Activated naive CD4-positive, alpha-beta T cell treated with anti-CD3 and anti-CD28 coated beads for 36 hours (primary cell): ENCODE data around the gene LRRC17. TPM values are rescaled to one million over a fixed set of nuclear protein-coding genes. Genes with fewer than 3 reads are reported as not detected.
"Not testable (repeated sequence)": the region's sequence is repeated elsewhere in the genome, so short reads cannot be mapped to it uniquely, and the experiment has no call there.

Source experiments
- CTCF ChIA-PET: fragments of 350-600 bp; sonication (Branson Sonifier 250); formaldehyde crosslinking; loops from one replicate; lab custom pipeline; 2021; ENCODE audit warnings: antibody characterized with exemption; lab: Charles Lee
- DNase-seq: peaks from one replicate; pipeline ENCODE4 v3.0.0-alpha.2; 2020
- H3K27ac Mint-ChIP-seq: one replicate; pipeline ENCODE4 v1.8.0; 2021; ENCODE audit warnings: mild to moderate bottlenecking, mixed read lengths
- H3K27me3 Mint-ChIP-seq: one replicate; pipeline ENCODE4 v1.8.0; 2021; ENCODE audit warnings: low read depth, mixed read lengths
- H3K36me3 Mint-ChIP-seq: one replicate; pipeline ENCODE4 v1.8.0; 2021; ENCODE audit warnings: low read depth, mixed read lengths
- H3K4me1 Mint-ChIP-seq: one replicate; pipeline ENCODE4 v1.8.0; 2021; ENCODE audit warnings: low read depth, mixed read lengths
- H3K4me3 Mint-ChIP-seq: one replicate; pipeline ENCODE4 v1.8.0; 2021; ENCODE audit warnings: mild to moderate bottlenecking, moderate library complexity, mixed read lengths
- H3K9me3 Mint-ChIP-seq: one replicate; pipeline ENCODE4 v1.8.0; 2021; ENCODE audit warnings: mixed read lengths
- intact Hi-C: fragments of 100-400 bp; cut with micrococcal nuclease; formaldehyde crosslinking; loops from one replicate; pipeline ENCODE4 v1.15.1; 2023
- total RNA-seq, 2 experiments: library from RNA; stranded (reverse); gene quantifications; one replicate each; pipeline ENCODE4 v1.2.3, GENCODE V29; 2021

The LRRC17 gene
- total RNA-seq, 2 experiments from 2014 or later: not detected

DNA sequence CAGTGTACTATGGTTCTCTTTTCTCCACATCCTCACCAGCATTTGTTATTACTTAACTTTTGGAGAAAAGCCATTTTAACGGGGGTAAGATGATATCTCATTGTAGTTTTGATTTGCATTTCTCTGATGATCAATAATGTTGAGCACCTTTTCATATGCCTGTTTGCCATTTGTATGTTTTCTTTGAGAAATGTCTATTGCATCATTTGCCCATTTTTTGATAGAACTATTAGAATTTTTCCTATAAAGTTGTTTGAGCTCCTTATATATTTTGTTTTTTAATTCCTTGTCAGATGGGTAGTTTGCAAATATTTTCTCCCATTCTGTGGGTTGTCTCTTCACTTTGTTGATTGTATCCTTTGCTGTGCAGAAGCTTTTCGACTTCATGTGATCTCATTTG is 10.7 kb upstream of the LRRC17 start:
- H3K36me3 Mint-ChIP-seq, H3K4me1 Mint-ChIP-seq, H3K27me3 Mint-ChIP-seq, intact Hi-C loops, H3K4me3 Mint-ChIP-seq, H3K27ac Mint-ChIP-seq, H3K9me3 Mint-ChIP-seq, CTCF ChIA-PET, DNase-seq: not testable (repeated sequence)

GRCh38 chr7:102903576-102903975 is 9.2 kb upstream of the LRRC17 start:
- intact Hi-C loops, H3K4me1 Mint-ChIP-seq, DNase-seq, H3K4me3 Mint-ChIP-seq, H3K27me3 Mint-ChIP-seq, H3K27ac Mint-ChIP-seq, H3K36me3 Mint-ChIP-seq: not testable (repeated sequence)
- peaks cover 13% of the 10 kb centered on the region for H3K9me3 Mint-ChIP-seq
- CTCF ChIA-PET: interaction anchor here (0.6 kb wide), 1 partner anchor 33 kb away, joined by 3 read pairs; no protein-coding TSS in a partner anchor

GRCh38 chr7:102908676-102909075 is 4.1 kb upstream of the LRRC17 start:
- CTCF ChIA-PET: no interaction called here
- H3K27me3 Mint-ChIP-seq: no peaks in the 10 kb centered on the region

GRCh38 chr7:102913826-102914225 is 1.0 kb downstream of the LRRC17 start:
- no peaks in the 10 kb centered on the region for H3K9me3 Mint-ChIP-seq
- CTCF ChIA-PET: no interaction called here
- H3K36me3 Mint-ChIP-seq: peaks cover 3% of the 10 kb centered on the region
- no peak for DNase-seq
- H3K4me1 Mint-ChIP-seq: no peaks in the 10 kb centered on the region
- intact Hi-C loops: no loop called here
- no peaks in the 10 kb centered on the region for H3K27me3 Mint-ChIP-seq
- no peak overlapping the region for H3K4me3 Mint-ChIP-seq
- no peak overlapping the region for H3K27ac Mint-ChIP-seq

More at GRCh38 chr7:102908676-102909075, 4.1 kb upstream of the LRRC17 start:
- H3K27ac Mint-ChIP-seq: no peak overlapping the region
- no peak for DNase-seq
- intact Hi-C loops: no loop called here
- H3K9me3 Mint-ChIP-seq: peaks cover 11% of the 10 kb centered on the region
- peaks cover 3% of the 10 kb centered on the region for H3K36me3 Mint-ChIP-seq
- no peaks in the 10 kb centered on the region for H3K4me1 Mint-ChIP-seq
- no peak overlapping the region for H3K4me3 Mint-ChIP-seq

DNA sequence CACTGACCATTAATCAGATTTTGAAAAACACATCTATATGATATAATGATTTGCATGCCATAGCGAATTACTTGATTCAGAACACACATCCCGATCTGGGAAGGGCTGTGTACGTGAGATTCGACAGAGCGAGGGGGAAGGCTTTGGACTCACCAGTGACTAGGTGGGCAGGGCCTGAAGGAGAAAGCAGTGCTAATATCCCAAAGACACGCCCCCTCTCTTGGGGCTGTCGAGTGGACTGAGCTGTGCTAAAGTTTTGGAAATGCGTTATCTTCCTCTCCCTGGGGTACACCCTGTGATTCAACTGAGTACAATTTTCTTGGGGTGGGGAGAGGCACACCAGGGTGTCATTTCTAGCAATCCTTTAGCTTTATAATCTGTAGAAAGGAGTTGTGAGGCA is 1.8 kb downstream of the LRRC17 start:
- no peak for DNase-seq
- CTCF ChIA-PET: no interaction called here
- H3K9me3 Mint-ChIP-seq: no peaks in the 10 kb centered on the region
- H3K4me3 Mint-ChIP-seq: no peak overlapping the region
- no peaks in the 10 kb centered on the region for H3K4me1 Mint-ChIP-seq
- no peaks in the 10 kb centered on the region for H3K27me3 Mint-ChIP-seq
- H3K36me3 Mint-ChIP-seq: peaks cover 3% of the 10 kb centered on the region
- no peak overlapping the region for H3K27ac Mint-ChIP-seq
- intact Hi-C loops: no loop called here

DNA sequence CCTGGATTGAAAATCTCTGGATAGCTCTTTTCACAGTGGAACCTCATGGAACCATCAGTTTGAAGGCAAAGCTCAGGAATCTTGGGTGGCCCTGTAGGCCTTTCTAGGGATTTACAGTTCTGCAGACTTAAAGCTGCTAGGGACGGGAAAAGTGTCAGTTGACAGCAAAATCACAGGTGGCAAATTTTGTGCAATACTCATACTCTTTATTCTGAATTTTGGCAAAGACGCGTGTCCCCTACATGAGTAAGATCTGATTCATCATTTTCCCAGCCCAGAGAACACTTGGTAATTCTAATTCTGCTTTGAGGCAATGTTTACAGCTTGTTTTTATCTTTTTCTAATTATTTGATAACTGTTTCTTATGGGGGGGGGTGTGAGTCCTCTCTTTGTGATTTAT is 3.6 kb downstream of the LRRC17 start:
- Mint-ChIP-seq H3K4me1 (no peaks in the 10 kb centered on the region), H3K27ac (no peak overlapping the region), H3K36me3 (no peaks in the 10 kb centered on the region), H3K4me3 (no peak overlapping the region), H3K27me3 (no peaks in the 10 kb centered on the region), H3K9me3 (no peaks in the 10 kb centered on the region)
- DNase-seq: no peak
- intact Hi-C loops: no loop called here
- CTCF ChIA-PET: no interaction called here

DNA sequence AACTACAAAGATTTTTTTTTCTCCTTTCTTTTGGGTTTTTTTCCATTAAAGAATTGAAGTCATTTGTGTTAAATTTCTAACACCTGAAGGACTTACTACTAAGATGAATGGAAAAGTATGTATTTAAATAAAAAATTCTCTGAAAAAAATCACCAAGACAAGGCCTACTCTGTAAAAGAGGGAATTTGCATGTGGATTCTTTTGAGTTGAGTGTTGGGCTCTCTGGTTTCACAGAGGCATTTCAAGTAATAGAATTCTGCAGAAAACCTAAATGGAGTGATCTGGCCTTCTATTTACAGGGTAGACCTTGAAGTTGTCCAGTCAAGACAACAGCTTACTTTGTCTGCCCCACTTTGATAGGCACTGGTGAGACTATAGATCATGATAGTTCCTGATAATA is 4.1 kb downstream of the LRRC17 start:
- no peaks in the 10 kb centered on the region for H3K36me3 Mint-ChIP-seq
- H3K4me3 Mint-ChIP-seq: no peak overlapping the region
- H3K9me3 Mint-ChIP-seq: no peaks in the 10 kb centered on the region
- no peak overlapping the region for H3K27ac Mint-ChIP-seq
- CTCF ChIA-PET: no interaction called here
- H3K27me3 Mint-ChIP-seq: no peaks in the 10 kb centered on the region
- no peaks in the 10 kb centered on the region for H3K4me1 Mint-ChIP-seq
- no peak for DNase-seq
- intact Hi-C loops: no loop called here

DNA sequence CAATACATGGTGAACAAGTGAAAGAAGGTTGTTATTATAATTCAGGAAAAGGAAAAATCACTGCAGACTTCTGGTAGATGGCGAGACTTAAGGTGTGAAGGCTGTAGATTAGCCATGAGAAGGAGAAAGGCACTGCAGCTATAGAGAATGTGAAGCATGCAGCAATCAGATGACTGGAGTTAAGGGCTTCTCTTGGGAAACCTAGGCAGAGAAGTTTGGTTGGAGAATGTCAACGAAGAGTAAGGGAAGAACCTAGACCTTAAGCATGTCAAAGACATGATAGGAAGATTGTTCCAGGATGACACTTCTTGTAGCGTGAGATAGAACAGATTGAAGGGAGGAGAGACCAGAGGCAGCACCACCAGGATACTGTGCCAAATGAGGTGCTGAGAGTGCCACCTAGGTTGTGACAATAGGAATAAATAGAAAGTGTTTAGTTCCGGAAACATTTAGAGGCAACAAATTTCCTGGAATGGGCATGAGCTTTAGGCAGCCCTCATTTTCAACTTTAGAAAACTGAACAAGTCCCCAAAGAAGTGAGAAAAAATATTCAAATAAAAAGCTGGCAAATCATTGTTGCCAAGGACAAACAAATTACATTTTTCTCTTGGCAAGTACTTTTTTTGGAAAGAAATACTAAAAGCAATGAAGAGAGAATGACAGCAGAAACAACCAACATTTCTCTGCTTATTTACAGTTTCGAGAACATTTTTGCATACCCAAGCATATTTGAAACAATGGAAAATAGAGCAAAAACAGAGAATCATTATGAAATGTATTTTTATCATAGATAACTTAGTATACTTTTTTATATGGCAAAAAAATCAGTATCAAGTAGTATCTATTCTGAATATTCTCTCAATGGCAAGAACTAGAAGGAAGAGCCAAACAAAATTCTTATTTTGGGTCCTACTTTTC is 4.9 kb downstream of the LRRC17 start:
- no peak overlapping the region for H3K27ac Mint-ChIP-seq
- H3K27me3 Mint-ChIP-seq: no peaks in the 10 kb centered on the region
- no peaks in the 10 kb centered on the region for H3K36me3 Mint-ChIP-seq
- DNase-seq: no peak
- intact Hi-C loops: no loop called here
- CTCF ChIA-PET: interaction anchor here (0.6 kb wide), 1 partner anchor 724 kb away, joined by 3 read pairs; no protein-coding TSS in a partner anchor
- no peaks in the 10 kb centered on the region for H3K9me3 Mint-ChIP-seq
- H3K4me3 Mint-ChIP-seq: no peak overlapping the region
- no peaks in the 10 kb centered on the region for H3K4me1 Mint-ChIP-seq

- intact Hi-C loops: no loop called here
- CTCF ChIA-PET: no interaction called here
Measured at GRCh38 chr7:102918845-102919244, 6.0 kb downstream of the LRRC17 start.

DNA sequence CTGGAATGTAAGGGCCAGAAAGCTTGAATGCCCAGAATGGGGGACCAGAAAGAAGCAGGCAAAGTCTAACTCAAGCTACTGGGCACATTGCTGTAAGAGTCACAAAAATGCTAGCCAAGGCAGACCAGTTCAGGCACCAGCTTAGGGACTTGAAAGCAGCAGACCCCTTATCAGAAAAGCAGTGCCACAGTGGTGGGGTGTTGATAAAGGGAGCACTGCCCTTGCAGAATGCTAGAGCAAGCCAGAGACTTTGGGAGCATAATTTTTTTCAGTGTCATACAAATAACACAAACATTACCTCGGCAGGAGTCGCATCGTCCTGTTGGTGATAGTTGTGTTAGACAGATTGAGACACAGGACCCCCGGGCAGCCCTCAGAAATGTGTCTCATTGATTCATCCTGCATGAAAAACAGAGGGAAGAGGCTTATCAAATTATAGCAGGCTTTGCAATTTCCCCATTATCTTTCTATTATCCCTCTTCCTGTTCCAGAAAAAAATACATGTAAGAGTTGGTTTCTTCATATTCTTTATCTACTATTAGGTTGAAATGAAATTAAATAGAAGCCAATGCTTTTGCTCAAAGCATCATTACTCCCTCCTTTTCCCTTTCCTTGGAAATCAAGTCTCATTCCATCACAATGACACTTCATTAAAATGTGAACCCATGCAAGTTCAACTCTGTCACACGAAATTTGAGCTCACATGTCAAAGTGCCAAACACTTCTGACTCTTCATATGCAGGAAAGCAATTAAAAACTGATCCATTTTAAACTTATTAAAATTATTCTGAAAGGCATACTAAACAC is 13.4 kb downstream of the LRRC17 start:
- no peak for DNase-seq
- H3K27ac Mint-ChIP-seq: no peak overlapping the region
- no peaks in the 10 kb centered on the region for H3K36me3 Mint-ChIP-seq
- H3K4me1 Mint-ChIP-seq: no peaks in the 10 kb centered on the region
- no peaks in the 10 kb centered on the region for H3K9me3 Mint-ChIP-seq
- CTCF ChIA-PET: no interaction called here
- intact Hi-C loops: no loop called here
- no peaks in the 10 kb centered on the region for H3K27me3 Mint-ChIP-seq
- H3K4me3 Mint-ChIP-seq: no peak overlapping the region

More at GRCh38 chr7:102918845-102919244, 6.0 kb downstream of the LRRC17 start:
- Mint-ChIP-seq H3K36me3 (no peaks in the 10 kb centered on the region), H3K9me3 (no peaks in the 10 kb centered on the region), H3K4me3 (no peak overlapping the region), H3K4me1 (no peaks in the 10 kb centered on the region), H3K27ac (no peak overlapping the region), H3K27me3 (no peaks in the 10 kb centered on the region)
- no peak for DNase-seq

GRCh38 chr7:102926783-102927140 is 14.0 kb downstream of the LRRC17 start:
- Mint-ChIP-seq H3K9me3 (no peaks in the 10 kb centered on the region), H3K4me1 (no peaks in the 10 kb centered on the region), H3K27me3 (no peaks in the 10 kb centered on the region), H3K4me3 (no peak overlapping the region), H3K27ac (no peak overlapping the region), H3K36me3 (no peaks in the 10 kb centered on the region)
- intact Hi-C loops: no loop called here
- no peak for DNase-seq
- CTCF ChIA-PET: no interaction called here

DNA sequence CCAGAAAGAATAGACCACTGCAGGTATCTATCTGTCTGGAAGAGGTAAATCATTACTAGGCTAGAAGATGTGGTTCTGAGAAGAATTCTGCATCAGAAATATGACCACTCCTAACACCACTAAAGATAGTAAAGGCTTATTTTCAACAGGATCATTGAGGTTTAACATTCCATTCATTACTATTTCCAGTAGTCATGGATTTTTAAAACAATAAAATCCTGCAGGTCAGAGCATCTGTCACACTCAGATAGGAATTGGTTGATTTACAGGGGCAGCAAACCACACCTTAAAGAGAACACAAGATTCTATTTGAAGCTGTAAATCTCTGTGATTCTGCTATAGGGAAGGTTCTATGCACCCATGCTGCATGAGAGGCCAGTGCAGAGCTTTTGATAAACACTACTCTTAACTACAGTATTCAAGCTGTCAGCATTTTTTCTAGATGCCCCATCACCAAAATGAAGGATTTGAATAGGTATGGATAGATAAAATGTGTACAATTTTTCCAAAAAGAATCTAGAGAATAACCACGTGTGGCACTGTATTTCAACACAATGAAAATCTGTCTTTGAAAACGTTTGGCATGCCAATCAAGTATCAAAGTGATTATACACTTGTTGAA is 14.6 kb downstream of the LRRC17 start:
- DNase-seq: no peak
- Mint-ChIP-seq H3K27me3 (no peaks in the 10 kb centered on the region), H3K9me3 (no peaks in the 10 kb centered on the region), H3K27ac (no peak overlapping the region), H3K4me1 (no peaks in the 10 kb centered on the region), H3K4me3 (no peak overlapping the region), H3K36me3 (no peaks in the 10 kb centered on the region)
- CTCF ChIA-PET: no interaction called here
- intact Hi-C loops: no loop called here
